ENCODE measurements around the gene THTPA. TPM values are rescaled to one million over a fixed set of nuclear protein-coding genes. Genes with fewer than 3 reads are reported as not detected.

Gene THTPA
- total RNA-seq, 4 donors from 2014 or later: 8.1 to 15.1 (median 13.8) TPM

- no peak overlapping the region for H3K4me3 ChIP-seq
- H3K36me3 ChIP-seq: no peaks in the 10 kb centered on the region
- H3K27me3 ChIP-seq: peaks cover 0 to 6% (median 0%) of the 10 kb centered on the region in 4 donors
- WGBS, 2 donors: 83 to 85% methylated on average over 7 to 11 of the region's 12 CpGs
- no peak for DNase-seq
- no peaks in the 10 kb centered on the region for H3K4me1 ChIP-seq
- intact Hi-C loops (cut with DNase I): no loop called here
- H3K9me3 ChIP-seq: no peaks in the 10 kb centered on the region
- TF ChIP-seq CTCF (IDR thresholded peaks at IDR 0.05) (no peak), POLR2A (IDR thresholded peaks at IDR 0.05) (no peak)
- no peak overlapping the region for H3K27ac ChIP-seq
Observed at GRCh38 chr14:23602181-23603095, 46.4 kb downstream of the THTPA start.

- Histone ChIP-seq H3K36me3 (no peaks in the 10 kb centered on the region), H3K27ac (no peak overlapping the region), H3K4me1 (no peaks in the 10 kb centered on the region), H3K4me3 (no peak overlapping the region), H3K9me3 (no peaks in the 10 kb centered on the region), H3K27me3 (peaks cover 0 to 6% (median 0%) of the 10 kb centered on the region in 4 donors)
- no peak for TF ChIP-seq POLR2A (IDR thresholded peaks at IDR 0.05)
- no peak for TF ChIP-seq CTCF (IDR thresholded peaks at IDR 0.05)
- 58 to 92% methylated on average over 2 of the region's 2 CpGs for WGBS, 2 donors
- intact Hi-C loops (cut with DNase I): no loop called here
- no peak for DNase-seq
Observed at GRCh38 chr14:23603103-23603502, 47.0 kb downstream of the THTPA start.

GRCh38 chr14:23604148-23604547, 48.1 kb downstream of the THTPA start:
- intact Hi-C loops (cut with DNase I): no loop called here
- TF ChIP-seq CTCF (IDR thresholded peaks at IDR 0.05): no peak
- no peak for TF ChIP-seq POLR2A (IDR thresholded peaks at IDR 0.05)
- H3K27me3 ChIP-seq: peaks cover 0 to 6% (median 0%) of the 10 kb centered on the region in 4 donors
- WGBS, 2 donors: 88 to 92% methylated on average over 2 of the region's 2 CpGs
- H3K36me3 ChIP-seq: no peaks in the 10 kb centered on the region
- no peaks in the 10 kb centered on the region for H3K9me3 ChIP-seq
- no peak for DNase-seq
- H3K4me1 ChIP-seq: no peaks in the 10 kb centered on the region
- no peak overlapping the region for H3K4me3 ChIP-seq
- no peak overlapping the region for H3K27ac ChIP-seq

- peaks cover 0 to 6% (median 0%) of the 10 kb centered on the region in 4 donors for H3K27me3 ChIP-seq
- H3K4me3 ChIP-seq: no peak overlapping the region
- H3K9me3 ChIP-seq: no peaks in the 10 kb centered on the region
- WGBS, 2 donors: 75 to 100% methylated on average over 2 of the region's 3 CpGs
- TF ChIP-seq POLR2A (IDR thresholded peaks at IDR 0.05) (no peak), CTCF (IDR thresholded peaks at IDR 0.05) (no peak)
- H3K27ac ChIP-seq: no peak overlapping the region
- H3K4me1 ChIP-seq: no peaks in the 10 kb centered on the region
- H3K36me3 ChIP-seq: no peaks in the 10 kb centered on the region
- no peak for DNase-seq
- intact Hi-C loops (cut with DNase I): no loop called here
Observed at GRCh38 chr14:23604675-23605170, 48.7 kb downstream of the THTPA start.

GRCh38 chr14:23605931-23606585, 50.0 kb downstream of the THTPA start:
- 47 to 50% methylated on average over 6 of the region's 6 CpGs for WGBS, 2 donors
- Histone ChIP-seq H3K4me3 (no peak overlapping the region), H3K27me3 (peaks cover 0 to 10% (median 0%) of the 10 kb centered on the region in 4 donors), H3K27ac (no peak overlapping the region), H3K4me1 (peaks cover 0 to 6% (median 0%) of the 10 kb centered on the region in 3 donors), H3K36me3 (no peaks in the 10 kb centered on the region), H3K9me3 (no peaks in the 10 kb centered on the region)
- TF ChIP-seq CTCF (IDR thresholded peaks at IDR 0.05): no peak
- no peak for TF ChIP-seq POLR2A (IDR thresholded peaks at IDR 0.05)
- intact Hi-C loops (cut with DNase I): no loop called here
- DNase-seq: no peak

Data from esophagus squamous epithelium (tissue), 5 donors.